DMS53 treated with DMSO at 0.1 percent for 48 hours (cell line): ENCODE data around the gene ARHGAP22.
"Not testable (repeated sequence)": the region's sequence is repeated elsewhere in the genome, so short reads cannot be mapped to it uniquely, and the experiment has no call there.

Experiments used
- DNase-seq: peaks from one replicate; lab custom pipeline; 2025; ENCODE audit not compliant: unreplicated experiment; lab: John Stamatoyannopoulos, UW

ARHGAP22 gene

DNA sequence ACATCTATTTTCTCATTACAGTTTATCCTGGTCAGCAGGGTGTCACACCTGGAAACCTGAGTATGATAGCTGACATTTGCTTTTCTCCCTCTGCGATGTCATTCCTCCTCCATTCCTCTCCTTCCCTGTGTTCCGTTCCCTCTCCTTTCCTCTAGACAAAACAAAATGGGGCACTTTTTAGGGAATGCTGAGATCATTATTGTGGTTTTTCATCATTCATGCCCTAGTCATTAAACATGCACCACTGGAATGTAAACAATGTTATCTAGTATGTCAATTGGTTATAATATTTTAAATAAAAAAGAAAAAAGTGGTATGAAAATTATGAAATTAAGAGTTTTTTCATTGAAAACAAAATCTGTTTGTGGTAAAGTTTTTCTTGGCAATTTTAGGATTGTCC, 165.8 kb downstream of the ARHGAP22 start:
- peak; percentile 20 for DNase-seq

DNA sequence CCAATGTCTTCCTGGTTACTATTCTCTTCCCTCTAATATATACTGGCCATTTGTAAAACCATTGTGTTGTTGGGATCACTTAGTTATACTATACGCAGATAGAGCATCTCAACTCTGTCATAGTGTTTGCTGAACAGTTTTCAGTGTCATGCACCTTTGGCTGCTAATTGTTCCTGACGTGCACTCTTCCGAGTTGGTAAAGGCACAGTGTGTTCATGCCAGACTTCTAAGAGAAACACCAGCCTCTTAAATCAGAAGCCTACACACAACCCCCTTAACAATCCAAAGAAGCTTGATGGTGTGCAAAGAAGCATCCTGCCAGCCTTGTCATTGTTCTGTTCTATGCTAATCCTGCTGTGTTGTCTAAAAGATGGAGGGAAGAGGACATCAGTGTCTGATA, 167.3 kb downstream of the ARHGAP22 start:
- peak; percentile 82 for DNase-seq

DNA sequence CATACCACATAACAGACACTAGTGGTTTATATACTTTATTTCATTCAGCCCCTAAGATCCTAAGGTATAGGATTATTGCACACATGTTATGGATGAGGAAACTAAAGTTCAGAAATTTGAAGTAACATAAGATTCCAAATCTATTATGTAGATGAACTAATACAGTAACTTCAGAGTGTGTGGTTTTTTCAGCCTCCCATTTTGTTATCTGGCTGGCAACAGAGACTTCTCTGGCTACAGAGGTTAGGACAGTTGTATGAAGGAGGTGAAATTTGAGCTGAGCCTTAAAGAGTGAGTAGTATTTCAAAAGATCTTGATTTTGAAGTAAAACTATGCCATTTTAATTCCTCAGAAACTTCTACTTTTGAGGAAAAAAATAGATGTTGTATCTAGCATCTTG, 173.0 kb downstream of the ARHGAP22 start:
- DNase-seq: no peak

DNA sequence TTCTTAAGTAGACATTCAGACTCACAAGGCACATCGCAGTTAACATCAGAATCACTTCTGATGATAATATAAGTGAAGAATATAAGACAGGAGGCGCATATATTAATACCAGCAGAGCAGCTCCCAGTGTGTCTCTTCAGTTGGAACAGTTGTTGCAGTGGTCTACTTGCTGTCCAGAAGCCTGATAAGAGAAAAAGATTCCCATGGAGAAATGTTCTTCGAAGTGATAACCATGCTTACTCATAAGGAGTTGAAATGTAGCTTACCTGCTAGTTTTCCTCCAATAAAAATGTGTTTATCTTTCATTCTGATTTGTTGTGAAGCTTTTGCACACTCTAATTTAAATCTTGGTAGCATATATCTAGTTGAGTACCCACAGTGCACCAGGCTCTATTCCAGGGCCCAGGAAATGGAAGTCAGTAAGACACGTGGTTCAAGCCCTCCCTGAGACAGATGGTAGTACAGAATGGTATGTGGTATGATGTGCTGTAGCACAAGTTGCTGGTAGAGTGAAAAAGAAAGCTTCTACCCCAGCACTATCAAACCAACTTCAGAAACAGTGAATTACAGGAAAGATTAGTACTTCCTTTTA, 174.4 kb downstream of the ARHGAP22 start:
- DNase-seq: no peak

- DNase-seq: no peak
Observed at GRCh38 chr10:48429309-48429708, 175.6 kb downstream of the ARHGAP22 start.

GRCh38 chr10:48428896-48429295, 176.0 kb downstream of the ARHGAP22 start:
- DNase-seq: no peak

DNA sequence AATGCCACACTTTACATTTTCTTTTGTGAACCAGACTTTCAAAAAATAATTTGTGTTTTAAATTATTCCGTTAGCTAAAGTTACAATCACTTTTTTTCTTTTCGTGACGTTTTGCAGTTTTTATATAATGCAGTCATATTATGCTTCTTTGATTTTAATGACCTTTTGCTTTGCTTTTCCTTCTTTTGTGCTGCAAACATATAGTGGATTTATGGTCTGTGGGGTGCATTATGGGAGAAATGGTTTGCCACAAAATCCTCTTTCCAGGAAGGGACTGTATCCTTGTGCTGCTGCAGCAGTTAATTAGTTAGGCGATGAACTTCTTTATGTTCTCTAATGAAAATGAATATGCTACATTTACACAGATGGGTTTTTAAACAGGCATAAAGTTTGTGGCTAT, 181.0 kb downstream of the ARHGAP22 start:
- no peak for DNase-seq

DNA sequence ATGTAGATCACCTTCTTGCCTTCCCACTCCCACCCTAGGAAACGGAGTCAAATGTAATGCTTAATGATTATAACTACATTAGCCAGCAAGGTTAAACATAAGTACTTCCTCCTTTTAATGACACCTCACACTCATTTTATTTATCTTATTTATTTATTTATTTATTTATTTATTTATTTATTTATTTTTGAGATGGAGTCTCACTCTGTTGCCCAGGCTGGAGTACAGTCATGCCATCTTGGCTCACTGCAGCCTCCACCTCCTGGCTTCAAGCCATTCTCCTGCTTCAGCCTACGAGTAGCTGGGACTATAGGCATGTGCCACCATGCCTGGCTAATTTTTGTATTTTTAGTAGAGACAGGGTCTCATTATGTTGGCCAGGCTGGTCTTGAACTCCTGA, 183.0 kb downstream of the ARHGAP22 start:
- DNase-seq: not testable (repeated sequence)

DNA sequence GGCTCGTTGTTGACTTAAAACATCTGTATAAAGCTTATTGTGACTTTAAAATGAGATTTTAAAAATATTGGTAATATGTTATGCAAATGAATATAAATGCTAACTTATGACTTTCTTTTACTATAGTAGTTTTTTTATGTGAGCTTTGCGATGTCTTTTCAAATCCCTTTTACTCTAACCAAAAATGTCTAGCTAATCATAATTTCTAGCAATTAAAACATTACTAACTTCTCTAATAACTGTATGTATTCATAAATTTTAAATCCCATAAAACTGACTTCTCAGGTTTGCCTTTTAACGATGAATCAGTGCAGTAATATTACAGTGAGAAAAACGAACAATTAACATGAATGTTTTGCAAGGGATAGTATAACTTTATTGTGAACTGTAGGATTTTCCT, 185.2 kb downstream of the ARHGAP22 start:
- DNase-seq: no peak

GRCh38 chr10:48418189-48418788, 186.6 kb downstream of the ARHGAP22 start:
- DNase-seq: no peak

DNA sequence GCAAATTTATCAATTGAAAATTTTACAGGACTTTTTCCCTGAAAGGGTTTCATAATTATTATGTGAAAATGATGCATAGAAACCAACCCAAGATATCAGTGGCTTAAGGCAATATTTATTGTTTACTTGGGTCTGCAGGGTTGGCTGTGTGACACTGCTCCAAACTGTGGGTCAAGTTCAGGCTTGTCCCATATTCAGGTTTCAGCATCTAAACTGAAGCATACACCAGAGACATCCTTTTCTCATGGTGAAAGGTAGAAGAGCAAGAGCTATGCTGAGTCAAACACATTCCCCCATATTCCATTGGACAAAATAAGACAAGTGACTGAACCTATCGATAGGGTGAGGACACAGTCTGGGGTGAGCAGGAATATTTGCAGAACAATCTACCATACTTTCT, 187.5 kb downstream of the ARHGAP22 start:
- DNase-seq: no peak

DNA sequence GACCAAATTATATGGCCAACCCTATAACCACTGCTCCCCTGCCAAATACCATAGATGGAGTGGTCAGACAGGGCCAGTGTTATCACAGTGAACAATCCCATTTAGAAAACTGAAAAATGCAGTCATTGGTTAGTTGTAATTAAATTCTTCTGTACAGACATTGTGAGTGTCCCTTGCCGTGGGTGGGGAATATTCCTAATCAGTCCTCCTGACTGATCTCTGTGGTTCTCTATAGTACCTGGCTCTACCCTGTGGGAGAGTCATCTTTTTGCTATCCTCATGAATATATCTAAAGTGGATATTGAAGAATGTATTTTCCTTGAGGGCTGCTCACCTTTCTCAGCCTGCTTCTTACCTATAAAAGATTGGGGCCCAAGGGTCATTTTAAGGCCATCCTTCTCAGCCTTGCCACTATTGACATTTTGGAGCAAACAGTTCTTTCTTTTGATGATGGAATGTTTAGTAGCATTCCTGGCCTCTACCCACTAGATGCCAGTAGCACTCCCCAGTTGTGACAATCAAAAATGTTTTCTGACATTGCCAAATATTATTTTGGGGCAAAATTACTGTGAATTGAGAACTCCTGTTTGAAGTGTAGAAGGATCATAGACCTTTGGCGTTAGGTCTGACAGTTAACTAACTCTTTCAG, 188.2 kb downstream of the ARHGAP22 start:
- DNase-seq: no peak

DNA sequence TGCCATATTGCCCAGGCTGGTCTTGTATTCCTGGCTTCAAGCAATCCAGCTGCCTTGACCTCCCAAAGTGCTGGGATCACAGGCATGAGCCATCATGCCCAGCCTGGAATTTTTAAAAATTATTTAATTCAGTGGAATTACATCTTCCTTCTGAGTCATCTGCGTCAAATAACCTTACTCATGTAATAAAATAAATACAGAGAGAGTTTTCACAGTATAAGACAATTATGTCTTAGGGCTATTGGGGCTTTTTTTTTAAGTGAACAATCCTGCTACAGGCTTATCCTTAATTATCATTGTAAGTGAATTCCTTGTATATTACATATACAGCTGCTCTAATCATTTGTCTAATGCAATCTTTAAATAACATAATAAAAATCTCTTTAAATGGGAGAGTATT, 190.1 kb downstream of the ARHGAP22 start:
- DNase-seq: no peak

GRCh38 chr10:48414160-48414559, 190.7 kb downstream of the ARHGAP22 start:
- DNase-seq: no peak

DNA sequence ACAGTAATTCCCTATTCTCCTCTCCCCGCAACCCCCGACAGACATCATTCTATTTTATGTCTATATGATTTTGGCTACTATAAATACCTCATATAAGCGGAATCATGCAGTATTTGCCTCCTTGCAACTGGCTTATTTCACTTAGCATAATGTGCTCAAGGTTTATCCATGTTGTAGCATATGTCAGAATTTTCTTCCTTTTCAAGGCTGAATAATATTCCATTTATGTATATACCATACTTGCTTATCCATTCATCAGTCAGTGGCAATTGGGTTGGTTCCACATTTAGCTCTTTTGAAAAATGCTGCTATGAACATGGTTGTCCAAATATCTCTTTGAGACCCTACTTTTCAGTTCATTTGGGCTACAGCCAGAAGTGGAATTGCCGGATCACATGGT, 191.9 kb downstream of the ARHGAP22 start:
- no peak for DNase-seq

DNA sequence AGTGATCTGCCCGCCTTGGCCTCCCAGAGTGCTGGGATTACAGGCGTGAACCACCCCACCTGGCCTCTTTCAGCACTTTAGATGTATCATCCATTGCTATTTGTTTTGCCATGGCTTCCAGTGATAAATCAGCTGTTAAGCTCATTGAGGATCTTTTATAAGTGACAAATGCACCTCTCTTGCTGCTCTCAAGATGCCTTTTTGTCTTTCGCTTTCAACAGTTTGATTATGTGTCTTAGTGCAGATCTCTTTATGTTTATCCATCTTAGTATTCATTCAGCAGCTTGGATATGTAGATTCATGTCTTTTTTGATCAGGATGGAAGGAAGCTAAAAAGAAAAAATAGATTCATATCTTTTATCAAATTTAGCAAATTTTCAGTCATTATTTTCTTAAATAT, 192.8 kb downstream of the ARHGAP22 start:
- DNase-seq: no peak

GRCh38 chr10:48411510-48411909, 193.4 kb downstream of the ARHGAP22 start:
- DNase-seq: no peak

DNA sequence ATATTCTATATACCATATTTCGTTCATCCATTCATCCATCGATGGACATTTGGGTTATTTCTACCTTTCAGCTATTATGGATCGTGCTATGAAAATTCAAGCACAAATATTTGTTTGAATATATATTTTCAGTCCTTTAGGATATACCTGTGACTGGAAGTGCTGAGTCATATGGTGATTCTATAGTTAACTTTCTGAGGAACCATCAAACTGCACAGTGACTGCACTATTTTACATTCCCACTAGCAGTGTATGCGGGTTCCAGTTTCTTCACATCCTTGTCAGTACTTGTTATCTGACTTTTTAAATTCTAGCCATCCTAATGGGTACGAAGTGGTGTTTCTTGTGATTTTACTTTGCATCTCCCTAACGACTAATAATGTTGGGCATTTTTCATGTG, 194.4 kb downstream of the ARHGAP22 start:
- no peak for DNase-seq

DNA sequence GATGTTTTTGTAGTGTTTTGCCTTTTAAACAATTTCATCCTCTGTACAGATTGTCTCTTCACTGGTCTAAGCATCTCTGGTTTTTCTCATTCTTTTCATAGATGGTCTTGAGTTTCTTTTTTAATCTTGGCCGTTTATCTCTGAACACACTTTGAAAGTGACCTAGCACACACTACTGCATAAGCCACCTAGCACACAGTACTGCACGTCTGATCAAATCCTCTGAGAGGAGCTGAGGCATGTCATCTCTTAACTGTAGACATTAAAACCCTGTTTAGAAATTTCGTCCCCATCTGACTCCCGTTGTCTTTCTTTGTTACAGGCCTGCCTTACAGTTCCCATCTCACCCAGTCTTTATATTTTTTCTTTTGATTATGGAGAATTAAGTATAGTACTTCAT, 198.2 kb downstream of the ARHGAP22 start:
- no peak for DNase-seq

GRCh38 chr10:48406204-48406603, 198.7 kb downstream of the ARHGAP22 start:
- peak; percentile 94 for DNase-seq

- DNase-seq: no peak
Observed at GRCh38 chr10:48404646-48405045, 200.2 kb downstream of the ARHGAP22 start.

DNA sequence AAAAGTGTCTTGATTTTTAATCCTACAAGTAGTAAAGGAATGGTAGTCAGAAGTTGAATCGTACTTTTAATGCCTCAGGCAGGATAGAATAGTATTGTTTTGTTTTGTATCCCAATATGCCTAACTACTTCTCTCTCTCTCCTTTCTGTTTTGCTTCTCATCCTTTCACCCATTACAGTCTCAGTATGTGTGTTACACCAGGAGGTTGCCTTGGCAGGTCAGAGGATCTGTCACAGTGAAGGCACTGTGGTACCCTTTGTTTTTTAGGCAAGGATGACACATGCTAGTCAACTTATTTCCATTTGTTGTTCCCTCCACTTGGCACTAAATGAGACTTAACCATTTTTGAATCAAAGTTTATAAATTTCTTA, 204.0 kb downstream of the ARHGAP22 start:
- DNase-seq: no peak
